ENCODE results near the gene SLC17A9. TPM values are rescaled to one million over a fixed set of nuclear protein-coding genes. Genes with fewer than 3 reads are reported as not detected.

The SLC17A9 gene
- total RNA-seq, 1 experiment from 2014 or later: 1.2 TPM

DNA sequence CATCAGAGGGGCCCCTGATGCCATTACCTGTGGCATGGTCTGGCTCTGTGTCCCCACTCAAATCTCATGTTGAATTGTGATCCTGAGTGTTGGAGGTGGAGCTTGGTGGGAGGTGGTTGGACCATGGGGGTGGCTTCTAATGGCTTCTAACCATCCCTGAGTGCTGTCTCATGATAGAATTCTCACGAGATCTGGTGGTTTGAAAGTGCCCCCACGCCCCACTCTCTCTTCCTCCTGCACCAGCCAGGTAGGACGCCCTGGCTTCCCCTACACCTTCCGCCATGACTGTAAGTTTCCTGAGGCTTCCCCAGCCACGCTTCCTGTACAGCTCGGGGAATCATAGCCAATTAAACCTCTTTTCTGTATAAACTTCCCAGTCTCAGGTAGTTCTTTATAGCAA, 39.4 kb downstream of the SLC17A9 start:
- no peak for DNase-seq (ENCODE audit: low spot score)
- in situ Hi-C loops (cut with HindIII; ENCODE audit: low sequenced_read_pairs): no loop called here

DNA sequence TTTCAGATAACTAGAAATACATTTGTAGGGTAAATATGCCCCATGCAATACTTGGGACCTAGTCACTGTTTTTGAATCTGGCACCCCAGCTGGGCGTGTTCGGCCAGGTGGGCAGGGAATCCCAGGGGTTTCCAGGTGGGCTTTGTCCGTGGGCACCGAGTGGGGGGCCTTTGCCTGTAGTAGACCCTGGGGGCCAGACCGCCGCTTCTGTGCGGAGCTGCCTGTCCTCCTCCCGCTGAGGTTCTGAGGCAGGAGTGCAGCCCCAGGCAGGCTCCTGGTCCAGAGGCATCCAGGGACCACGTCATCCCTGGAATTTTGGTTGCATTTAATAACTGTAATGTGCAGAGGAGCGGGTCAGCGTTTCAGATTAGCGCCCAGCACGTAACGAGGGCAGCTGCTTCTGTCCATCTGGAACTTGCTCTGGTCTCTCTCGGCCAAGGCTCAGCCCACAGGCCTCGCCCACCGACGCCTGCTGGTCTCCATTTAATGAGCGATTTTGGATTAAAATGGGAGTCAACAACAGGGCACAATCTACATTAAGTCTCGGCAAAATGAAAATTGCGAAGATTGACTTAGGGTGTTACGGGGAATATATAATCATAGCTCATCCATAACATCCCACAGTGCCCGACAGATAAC, 41.5 kb downstream of the SLC17A9 start:
- in situ Hi-C loops (cut with HindIII; ENCODE audit: low sequenced_read_pairs): no loop called here
- no peak for DNase-seq (ENCODE audit: low spot score)

DNA sequence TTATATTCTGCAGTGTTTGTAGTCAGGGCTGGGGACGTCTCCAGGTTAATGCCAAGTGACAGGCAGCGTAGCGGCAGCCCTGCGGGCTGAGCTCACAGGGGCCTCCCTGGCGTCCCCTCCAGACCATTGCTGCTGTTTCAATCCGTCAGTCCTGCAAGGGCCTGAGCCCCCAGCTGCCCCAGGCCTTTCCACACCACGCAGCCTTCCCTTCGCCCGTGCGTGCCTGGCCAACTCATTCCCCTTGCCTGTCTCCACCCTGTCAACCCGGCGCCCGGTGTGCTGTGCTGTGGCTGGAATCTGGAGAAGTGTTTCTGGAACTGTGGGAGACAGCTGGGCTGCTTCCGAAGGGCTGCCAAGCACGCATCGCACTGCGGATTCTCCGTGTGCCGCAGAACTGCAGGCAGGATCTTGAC, 42.4 kb downstream of the SLC17A9 start:
- in situ Hi-C loops (cut with HindIII; ENCODE audit: low sequenced_read_pairs): no loop called here
- no peak for DNase-seq (ENCODE audit: low spot score)

DNA sequence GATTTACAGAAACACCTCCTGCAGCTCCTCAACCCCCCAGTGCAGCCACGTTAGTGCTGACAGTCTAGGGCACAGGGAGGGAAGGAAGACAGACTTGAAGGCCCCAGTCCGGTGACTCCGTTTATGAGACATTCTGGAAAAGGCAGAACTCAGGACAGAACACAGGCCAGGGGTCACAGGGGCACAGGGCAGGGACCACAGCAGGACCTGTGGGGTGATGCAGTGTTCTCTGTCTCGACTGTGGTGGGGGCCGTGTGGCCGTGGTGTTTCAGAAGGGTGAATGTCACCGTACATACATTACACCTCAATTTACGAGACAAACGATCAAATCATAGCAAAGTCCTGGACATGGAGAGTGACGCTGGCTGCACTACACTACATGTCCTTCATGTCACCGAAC, 43.0 kb downstream of the SLC17A9 start:
- in situ Hi-C loops (cut with HindIII; ENCODE audit: low sequenced_read_pairs): no loop called here
- no peak for DNase-seq (ENCODE audit: low spot score)

DNA sequence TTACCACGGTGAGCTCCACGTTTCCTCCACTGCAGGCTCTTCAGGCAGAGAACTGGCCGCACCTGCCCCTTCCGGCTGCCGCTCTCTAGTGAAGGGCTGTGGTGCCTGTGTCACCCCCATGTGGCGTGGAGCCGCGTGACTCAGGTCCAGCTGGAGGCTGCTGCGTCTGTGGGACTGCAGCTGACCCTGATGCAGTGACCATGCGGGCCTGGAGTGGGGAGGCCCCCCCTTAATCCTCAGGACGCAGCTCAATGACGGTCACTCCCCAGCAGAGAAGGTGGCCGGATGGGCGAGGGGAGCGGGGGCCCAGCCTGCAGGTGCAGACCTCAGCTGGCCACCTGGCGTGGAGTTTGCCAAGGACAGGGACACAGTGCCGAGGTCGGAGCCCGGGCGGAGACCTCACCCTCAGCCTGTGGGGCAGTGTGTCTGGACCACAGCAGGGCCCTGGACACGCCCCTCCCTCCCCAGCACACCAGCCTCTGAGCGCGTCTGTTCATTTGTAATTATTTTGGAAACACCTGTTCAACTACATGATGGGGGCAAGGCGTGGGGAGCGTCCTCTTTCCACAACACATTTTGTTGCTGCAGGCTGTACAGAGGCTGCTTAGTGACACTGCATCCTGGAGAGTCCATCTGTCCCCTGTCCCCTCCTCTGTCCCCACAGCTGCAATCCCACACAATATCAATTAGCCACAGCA, 43.5 kb downstream of the SLC17A9 start:
- in situ Hi-C loops (cut with HindIII; ENCODE audit: low sequenced_read_pairs): no loop called here
- DNase-seq (ENCODE audit: low spot score): no peak

DNA sequence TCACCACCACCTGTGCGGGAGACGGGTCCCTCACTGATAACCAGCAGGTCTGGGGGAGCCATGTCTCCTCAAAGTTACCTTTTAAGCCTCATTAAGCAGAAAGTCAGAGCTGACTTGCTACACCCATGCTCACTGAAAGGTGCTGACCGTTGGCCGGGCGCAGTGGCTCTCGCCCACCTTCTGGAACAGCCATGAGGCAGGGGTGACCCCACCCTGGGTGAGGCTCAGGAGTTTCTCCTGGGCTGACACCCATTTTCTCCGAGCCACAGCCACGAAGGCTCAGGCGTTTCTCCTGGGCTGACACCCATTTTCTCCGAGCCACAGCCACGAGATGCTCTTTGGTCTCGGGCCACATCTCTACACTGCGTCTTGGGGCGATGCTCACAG, 44.1 kb downstream of the SLC17A9 start:
- in situ Hi-C loops (cut with HindIII; ENCODE audit: low sequenced_read_pairs): no loop called here
- DNase-seq (ENCODE audit: low spot score): no peak

DNA sequence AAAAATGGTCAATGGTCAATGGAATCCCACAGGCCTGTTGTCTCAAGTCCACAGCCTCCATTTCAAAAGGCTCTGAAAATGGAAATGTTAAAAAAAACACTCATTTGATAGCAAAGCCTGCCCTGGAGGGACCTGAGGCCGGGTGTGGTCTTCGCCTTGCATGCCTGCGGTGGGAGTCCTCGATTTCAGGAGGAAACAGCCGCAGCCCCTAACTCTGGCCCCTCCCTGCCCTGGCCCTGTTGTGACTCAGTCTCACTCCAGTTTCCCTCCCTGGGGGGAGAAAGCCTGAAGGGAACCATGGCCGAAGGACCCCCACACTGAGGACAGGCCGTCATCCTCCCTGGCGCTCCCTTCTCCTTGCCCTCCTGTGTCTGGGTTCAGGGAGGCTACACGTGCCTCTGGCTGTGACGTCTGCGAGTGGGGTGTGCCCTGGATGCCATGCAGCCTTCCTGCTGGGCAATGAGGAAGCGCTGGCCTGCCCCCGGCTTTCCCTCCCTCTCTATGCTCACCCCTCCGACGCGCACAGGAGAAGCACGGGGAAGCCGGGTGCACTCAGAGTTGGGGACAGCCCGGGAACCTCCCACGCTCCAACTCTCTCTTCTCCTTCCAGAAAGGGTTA, 45.0 kb downstream of the SLC17A9 start:
- in situ Hi-C loops (cut with HindIII; ENCODE audit: low sequenced_read_pairs): no loop called here

DNA sequence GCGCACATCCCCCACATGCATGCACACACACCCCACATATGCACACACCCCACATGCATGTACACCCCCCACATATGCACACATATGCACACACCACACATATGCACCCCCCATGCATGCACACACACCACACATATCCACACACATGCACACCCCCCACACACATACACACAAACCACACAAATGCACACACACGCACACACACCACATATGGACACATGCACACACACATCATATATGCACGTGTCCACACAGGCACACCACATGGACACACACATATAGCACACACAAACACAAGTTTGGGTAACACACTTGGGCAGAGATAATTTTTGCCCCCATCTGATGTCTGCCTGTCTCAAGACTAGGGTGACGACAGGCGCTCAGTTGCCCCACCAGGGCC, 45.9 kb downstream of the SLC17A9 start:
- DNase-seq (ENCODE audit: low spot score): no peak
- in situ Hi-C loops (cut with HindIII; ENCODE audit: low sequenced_read_pairs): no loop called here

More for the DNA sequence above, 45.0 kb downstream of the SLC17A9 start:
- no peak for DNase-seq (ENCODE audit: low spot score)

DNA sequence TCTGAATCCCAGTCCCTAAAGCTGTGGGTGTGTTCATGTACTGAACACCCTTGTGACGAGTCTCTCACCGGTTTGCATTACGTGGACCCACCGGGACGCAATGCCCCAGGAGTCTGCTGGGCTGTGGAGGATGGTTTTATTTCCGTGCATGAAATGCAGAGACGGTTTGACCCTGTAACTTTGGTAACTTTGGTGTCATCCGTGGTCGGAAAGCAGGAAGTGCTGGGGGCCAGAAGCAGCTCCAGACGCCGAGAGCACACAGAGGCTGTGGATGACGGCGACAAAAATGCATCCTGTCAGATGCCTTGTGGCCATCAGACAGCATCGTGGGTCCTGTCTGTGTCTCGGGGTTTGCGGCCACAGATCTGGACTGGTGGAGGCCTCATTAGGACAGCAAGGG, 47.1 kb downstream of the SLC17A9 start:
- in situ Hi-C loops (cut with HindIII; ENCODE audit: low sequenced_read_pairs): no loop called here
- DNase-seq (ENCODE audit: low spot score): no peak

DNA sequence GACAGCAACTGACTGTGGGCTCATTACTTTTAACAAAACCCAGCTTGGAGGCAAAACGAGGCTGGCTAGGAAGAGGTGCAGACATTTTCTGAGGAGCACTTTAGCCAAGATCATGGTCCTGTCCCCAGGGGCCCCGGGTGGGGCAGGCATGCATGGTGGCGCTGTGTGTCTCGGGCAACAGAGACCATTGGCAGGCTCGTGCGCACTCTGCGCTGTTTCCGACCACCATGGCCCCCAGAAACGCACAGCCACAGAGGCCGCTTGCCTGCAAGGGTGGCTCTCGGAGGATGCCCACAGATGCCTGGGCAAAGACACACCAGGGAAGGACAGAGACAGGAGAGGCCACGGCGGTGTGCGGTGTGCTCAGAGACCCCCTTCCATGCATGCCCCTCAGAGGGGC, 47.5 kb downstream of the SLC17A9 start:
- in situ Hi-C loops (cut with HindIII; ENCODE audit: low sequenced_read_pairs): no loop called here
- DNase-seq (ENCODE audit: low spot score): no peak

DNA sequence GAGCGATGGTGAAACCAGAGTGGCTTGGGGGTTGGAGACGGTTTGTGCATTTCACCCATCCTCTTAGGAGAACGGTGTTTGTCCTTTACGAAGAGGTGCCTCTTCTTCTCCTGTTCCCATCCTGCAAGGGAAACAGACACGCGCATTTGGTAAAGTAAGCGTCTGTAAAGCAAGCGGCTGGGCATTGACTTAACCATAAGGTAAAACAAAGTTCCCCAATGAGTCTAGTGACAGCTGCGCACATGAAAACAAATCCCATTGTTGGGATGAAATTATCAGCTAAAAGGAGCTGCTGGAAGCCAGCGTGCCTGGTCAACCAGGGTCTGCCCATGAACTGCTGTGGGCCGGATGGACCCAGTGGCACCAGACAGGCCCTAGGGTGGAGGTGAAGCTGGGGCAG, 48.4 kb downstream of the SLC17A9 start:
- DNase-seq (ENCODE audit: low spot score): no peak
- in situ Hi-C loops (cut with HindIII; ENCODE audit: low sequenced_read_pairs): no loop called here

DNA sequence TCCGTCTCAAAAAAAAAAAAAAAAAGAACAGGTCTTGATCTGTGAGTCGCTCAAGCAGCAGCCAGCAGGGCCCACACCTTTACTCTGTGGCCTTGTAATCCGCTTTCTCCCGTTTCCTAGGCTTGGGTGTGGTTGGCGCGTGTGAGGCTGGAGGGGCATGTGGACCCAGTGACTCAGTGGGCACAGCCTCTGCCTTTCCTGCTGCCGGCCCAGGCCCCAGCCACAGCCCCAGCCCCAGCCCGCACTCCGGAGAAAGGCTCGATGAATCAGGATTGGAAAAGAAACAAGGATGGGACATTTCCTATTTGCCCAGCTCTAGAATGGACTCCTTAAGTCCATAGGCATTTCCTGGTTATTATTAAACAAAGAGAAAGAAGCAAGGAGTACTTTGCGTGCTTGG, 50.0 kb downstream of the SLC17A9 start:
- in situ Hi-C loops (cut with HindIII; ENCODE audit: low sequenced_read_pairs): no loop called here
- no peak for DNase-seq (ENCODE audit: low spot score)

DNA sequence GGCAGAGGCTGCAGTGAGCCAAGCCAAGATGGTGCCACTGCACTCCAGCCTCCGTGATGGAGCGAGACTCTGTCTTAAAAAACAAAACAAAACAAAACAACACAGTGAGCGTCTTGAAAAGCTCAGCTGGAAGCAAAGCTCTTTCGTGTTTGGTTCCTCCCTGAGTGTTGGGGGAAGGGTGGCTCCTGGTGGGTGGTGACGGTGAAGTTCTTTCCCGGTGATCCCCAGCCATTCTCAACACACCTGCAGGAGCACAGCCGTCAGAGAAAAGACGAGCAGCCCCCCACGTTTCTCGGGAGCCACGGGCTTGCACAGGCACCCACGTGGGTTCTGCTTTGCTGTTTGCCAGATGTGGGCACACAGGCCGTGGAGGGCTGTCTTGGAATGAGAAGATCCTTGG, 51.0 kb downstream of the SLC17A9 start:
- no peak for DNase-seq (ENCODE audit: low spot score)

DNA sequence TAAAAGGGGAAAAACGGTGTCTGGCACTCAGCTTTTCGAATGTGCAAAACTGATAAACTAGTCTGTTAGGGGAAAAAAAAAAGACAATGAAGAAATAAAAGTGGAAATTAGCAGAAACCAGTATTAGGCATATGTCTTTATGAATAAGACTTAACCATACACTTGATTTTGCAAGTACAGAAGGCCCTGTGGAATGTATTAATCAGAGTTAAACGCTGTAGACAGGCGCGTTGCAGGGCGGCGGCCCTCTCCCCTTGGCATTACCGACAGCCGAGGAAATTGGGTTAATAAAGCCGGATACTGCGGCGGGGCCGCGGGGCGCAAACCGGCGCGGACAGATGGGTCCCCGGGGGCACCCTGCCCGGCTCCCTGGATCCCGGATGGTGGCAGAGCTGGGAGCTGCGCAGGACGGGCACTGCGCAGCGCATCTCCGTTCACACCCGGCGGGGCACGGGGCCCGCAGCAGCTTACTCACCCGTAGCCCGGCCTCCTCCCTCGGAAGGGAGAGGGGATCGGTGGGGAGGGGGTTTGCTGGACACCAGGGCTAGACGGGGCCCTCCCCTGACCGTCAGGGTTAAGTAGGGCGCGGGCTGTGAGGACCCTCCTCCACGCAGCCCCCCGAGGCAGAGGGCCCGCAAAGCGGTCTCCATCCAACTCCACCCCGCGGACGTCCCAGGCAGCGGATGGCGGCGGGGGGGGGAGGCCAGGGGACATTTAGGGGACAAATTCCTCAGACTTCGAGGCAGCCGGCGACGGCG, 52.3 kb downstream of the SLC17A9 start:
- in situ Hi-C loops (cut with HindIII; ENCODE audit: low sequenced_read_pairs): no loop called here
- no peak for DNase-seq (ENCODE audit: low spot score)

More for the DNA sequence above, 51.0 kb downstream of the SLC17A9 start:
- in situ Hi-C loops (cut with HindIII; ENCODE audit: low sequenced_read_pairs): no loop called here

DNA sequence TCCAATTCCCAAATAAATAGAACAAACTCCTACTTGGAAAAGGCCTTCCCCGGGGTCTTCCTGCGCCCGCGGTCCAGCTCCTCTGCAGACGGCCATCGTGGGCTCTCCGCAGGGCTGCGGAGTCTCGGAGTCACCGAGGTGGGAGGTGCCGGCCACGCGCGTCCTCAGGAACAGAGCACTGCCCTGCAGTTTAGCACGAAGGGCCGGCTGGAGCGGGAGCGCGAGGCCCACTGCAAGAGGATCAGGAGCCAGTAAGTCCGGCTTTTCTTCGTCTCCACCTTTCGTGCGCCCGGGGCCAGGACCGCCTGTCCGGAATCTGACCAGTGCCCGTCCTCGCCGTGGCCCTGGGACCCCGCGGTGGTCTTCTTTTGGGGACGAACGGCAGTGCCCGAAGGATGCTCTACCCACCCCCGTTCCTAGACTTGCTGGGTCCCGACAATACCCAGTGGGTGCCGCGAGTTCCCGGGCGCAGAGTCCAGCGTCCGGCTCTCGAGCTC, 52.9 kb downstream of the SLC17A9 start:
- in situ Hi-C loops (cut with HindIII; ENCODE audit: low sequenced_read_pairs): no loop called here
- no peak for DNase-seq (ENCODE audit: low spot score)

DNA sequence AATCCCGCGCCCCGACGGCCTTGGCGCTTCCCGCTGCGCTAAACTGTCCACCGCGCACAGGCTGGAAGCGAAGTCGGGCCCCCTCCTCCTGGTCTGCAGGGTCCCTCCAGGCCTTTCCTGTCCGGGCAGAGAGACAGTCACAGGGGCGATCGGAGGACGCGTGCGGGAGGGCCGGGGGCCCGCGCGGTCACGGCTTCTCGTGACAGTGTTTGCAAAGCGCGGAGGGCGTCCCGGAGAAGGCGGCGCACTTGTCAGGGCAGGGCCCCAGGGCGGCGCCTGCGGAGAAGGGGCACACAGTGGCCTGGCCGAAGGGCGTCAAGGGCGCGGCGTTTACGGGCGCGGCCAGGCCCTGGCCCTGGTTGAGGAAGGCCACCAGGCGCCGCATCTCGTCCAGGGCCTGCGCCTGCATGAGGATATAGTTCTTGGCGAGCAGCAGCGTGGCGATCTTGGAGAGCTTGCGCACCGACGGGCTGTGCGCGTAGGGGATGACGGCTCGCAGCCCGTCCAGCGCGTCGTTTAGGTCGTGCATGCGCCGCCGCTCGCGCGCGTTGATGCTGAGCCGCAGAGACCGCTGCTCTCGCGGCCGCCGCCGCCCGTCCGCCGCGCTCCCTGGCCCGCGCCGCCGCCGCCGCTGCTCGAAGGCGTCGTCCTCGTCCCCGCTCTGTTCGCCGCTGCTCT, 53.5 kb downstream of the SLC17A9 start:
- in situ Hi-C loops (cut with HindIII; ENCODE audit: low sequenced_read_pairs): no loop called here
- no peak for DNase-seq (ENCODE audit: low spot score)

DNA sequence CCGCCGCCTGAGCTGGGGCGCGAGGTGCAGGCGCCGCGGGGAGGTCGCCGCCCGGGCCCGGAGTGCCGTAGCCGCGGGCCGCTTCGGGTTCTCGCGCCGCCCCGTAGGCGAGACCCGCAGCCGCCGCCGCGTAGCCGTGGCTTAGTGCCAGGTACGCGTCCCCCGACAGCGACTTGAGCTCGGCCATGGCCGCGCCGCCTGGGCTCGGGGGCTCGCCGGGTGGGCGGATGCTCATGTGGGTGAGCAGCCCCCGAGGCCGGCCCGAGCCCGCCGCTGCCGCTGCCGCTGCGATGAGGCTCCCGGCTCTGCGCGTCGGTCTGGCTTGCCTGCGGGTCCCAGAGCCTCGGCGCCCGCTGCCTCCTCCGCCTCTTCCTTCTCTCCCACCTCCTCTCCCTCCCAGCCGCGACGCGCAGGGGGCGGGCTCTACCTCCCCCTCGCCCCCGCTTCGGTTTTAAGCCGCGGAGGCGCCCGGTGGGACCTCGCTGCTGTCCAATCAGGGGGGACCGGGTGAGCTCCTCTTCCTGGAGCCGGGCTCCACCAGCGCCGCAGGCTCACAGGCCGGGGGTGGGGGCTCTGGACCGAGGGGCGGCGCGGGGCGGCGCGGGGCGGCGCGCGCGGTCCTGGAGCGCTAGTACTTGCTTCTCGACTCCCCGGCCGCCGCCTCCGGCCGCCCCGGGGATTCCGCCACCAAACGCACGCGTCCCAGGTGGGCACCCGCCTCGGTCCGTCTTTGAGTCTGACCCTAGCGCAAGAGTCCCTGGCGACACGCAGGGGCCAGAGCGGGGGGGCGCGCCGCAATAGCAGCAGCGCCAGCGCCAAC, 54.2 kb downstream of the SLC17A9 start, which contains the start of gene BHLHE23:
BHLHE23 (minus strand) TSS at position 425 of the 820 bp plus-strand sequence; CDS start at position 235, 190 bp downstream.
- in situ Hi-C loops (cut with HindIII; ENCODE audit: low sequenced_read_pairs): no loop called here

DNA sequence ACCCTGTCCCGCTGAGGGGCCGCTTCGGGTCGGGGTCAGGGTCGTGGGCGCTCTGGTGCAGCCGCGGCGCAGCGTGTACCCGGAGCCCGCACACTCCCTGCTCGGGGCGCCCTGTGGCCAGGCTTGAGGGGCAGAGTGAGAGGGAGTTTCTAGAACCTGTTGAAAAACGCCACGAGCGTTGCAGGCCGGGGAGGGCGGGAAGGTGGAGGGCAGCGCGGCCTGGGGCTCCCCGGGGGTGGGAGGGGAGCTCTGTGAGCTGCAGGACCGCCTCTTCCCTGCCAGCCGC, 54.8 kb downstream of the SLC17A9 start:
- no peak for DNase-seq (ENCODE audit: low spot score)
- in situ Hi-C loops (cut with HindIII; ENCODE audit: low sequenced_read_pairs): no loop called here

More for the DNA sequence above, 54.2 kb downstream of the SLC17A9 start, which contains the start of gene BHLHE23:
- DNase-seq (ENCODE audit: low spot score): no peak
